IMR-90 (cell line): Measurements from ENCODE around the gene SDC1. TPM values are rescaled to one million over a fixed set of nuclear protein-coding genes. Genes with fewer than 3 reads are reported as not detected.

Experiments used
- ATAC-seq: fragments of 200-7000 bp; cut with Tn5 transposase; 2 replicates; pipeline ENCODE4 v1.9.1; 2020; ENCODE audit warnings: low read depth, mild to moderate bottlenecking, moderate library complexity
- BruUV-seq: library from RNA; stranded (reverse); fragments of 400-500 nt; replicated peaks from 2 replicates; lab custom pipeline; 2021; lab: Mats Ljungman, UMichigan
- CTCF ChIA-PET: fragments of 300-600 bp; formaldehyde crosslinking; extraction: SDS; loops from one replicate; lab custom pipeline; 2021; ENCODE audit warnings: antibody characterized with exemption; lab: Yijun Ruan, JAX
- POLR2A ChIA-PET: fragments of 300-600 bp; sonication (Branson Sonifier 250); formaldehyde crosslinking; loops from one replicate; lab custom pipeline; 2022; ENCODE audit warnings: antibody characterized with exemption; ENCODE audit not compliant: unreplicated experiment; lab: Charles Lee
- DNase-seq: peaks from one replicate; pipeline ENCODE4 v3.0.0; 2013
- H2AFZ ChIP-seq: replicated peaks from 2 replicates; pipeline ENCODE3; 2013; ENCODE audit warnings: low read length, mild to moderate bottlenecking; ENCODE audit not compliant: poor library complexity
- H2AK5ac ChIP-seq: 2 replicates; pipeline ENCODE4 v1.6.1; 2013; ENCODE audit warnings: low read depth, low read length, inconsistent platforms
- H2AK9ac ChIP-seq: replicated peaks from 2 replicates; pipeline ENCODE3; 2013; ENCODE audit warnings: mild to moderate bottlenecking, low read depth, low read length, moderate library complexity; ENCODE audit not compliant: poor library complexity
- H2BK120ac ChIP-seq: 2 replicates; pipeline ENCODE4 v1.6.1; 2013; ENCODE audit warnings: low read depth, low read length, inconsistent platforms
- H2BK15ac ChIP-seq: 3 replicates; pipeline ENCODE4 v1.6.1; 2013; ENCODE audit warnings: low read depth, low read length, inconsistent platforms
- H2BK20ac ChIP-seq: 2 replicates; pipeline ENCODE4 v1.6.1; 2013; ENCODE audit warnings: low read depth, mild to moderate bottlenecking, inconsistent platforms, low read length, moderate library complexity
- H2BK5ac ChIP-seq: 2 replicates; pipeline ENCODE4 v1.6.1; 2013; ENCODE audit warnings: mild to moderate bottlenecking, low read depth, low read length, inconsistent platforms; ENCODE audit not compliant: poor library complexity, severe bottlenecking
- H3K14ac ChIP-seq: replicated peaks from 2 replicates; pipeline ENCODE4 v1.6.1; 2013; ENCODE audit warnings: low read depth, low read length, inconsistent platforms
- H3K18ac ChIP-seq: 2 replicates; pipeline ENCODE4 v1.6.1; 2013; ENCODE audit warnings: low read depth, low read length, control low read depth
- H3K23ac ChIP-seq: 2 replicates; pipeline ENCODE4 v1.6.1; 2013; ENCODE audit warnings: low read depth, low read length, inconsistent platforms
- H3K27ac ChIP-seq: 2 replicates; pipeline ENCODE4 v1.5.1; 2013; ENCODE audit warnings: mild to moderate bottlenecking, control low read depth, low read length; ENCODE audit not compliant: insufficient read depth
- H3K27me3 ChIP-seq: 2 replicates; pipeline ENCODE4 v1.6.1; 2013; ENCODE audit warnings: low read length; ENCODE audit not compliant: control insufficient read depth, insufficient read depth
- H3K36me3 ChIP-seq: 2 replicates; pipeline ENCODE4 v1.6.1; 2013; ENCODE audit warnings: low read length, mixed read lengths; ENCODE audit not compliant: control insufficient read depth, insufficient read depth
- H3K4ac ChIP-seq: 2 replicates; pipeline ENCODE4 v1.6.1; 2013; ENCODE audit warnings: low read depth, low read length, inconsistent platforms
- H3K4me1 ChIP-seq: 2 replicates; pipeline ENCODE4 v1.6.1; 2013; ENCODE audit warnings: low read length, mixed read lengths; ENCODE audit not compliant: control insufficient read depth, insufficient read depth
- H3K4me2 ChIP-seq: 2 replicates; pipeline ENCODE4 v1.6.1; 2013; ENCODE audit warnings: low read depth, mild to moderate bottlenecking, control low read depth, low read length, moderate library complexity
- H3K4me3 ChIP-seq: 2 replicates; pipeline ENCODE4 v1.5.1; 2013; ENCODE audit warnings: low read depth, mild to moderate bottlenecking, control low read depth, low read length, moderate library complexity; ENCODE audit not compliant: insufficient read depth
- H3K56ac ChIP-seq: 2 replicates; pipeline ENCODE4 v1.6.1; 2013; ENCODE audit warnings: low read length, inconsistent platforms; ENCODE audit not compliant: insufficient read depth; ENCODE audit errors: extremely low read depth
- H3K79me1 ChIP-seq, 2 experiments: 2 replicates each; pipeline ENCODE4 v1.6.1; 2013; ENCODE audit warnings: low read length in 2 of 2, inconsistent platforms in 1 of 2, low read depth in 1 of 2
- H3K9ac ChIP-seq: 2 replicates; pipeline ENCODE4 v1.6.1; 2013; ENCODE audit warnings: low read depth, low read length, control low read depth
- H3K9me1 ChIP-seq: 2 replicates; pipeline ENCODE4 v1.6.1; 2013; ENCODE audit warnings: low read length, inconsistent platforms; ENCODE audit not compliant: insufficient read depth
- H3K9me3 ChIP-seq: 2 replicates; pipeline ENCODE4 v1.6.1; 2013; ENCODE audit warnings: low read length; ENCODE audit not compliant: control insufficient read depth, insufficient read depth
- H4K20me1 ChIP-seq: 2 replicates; pipeline ENCODE4 v1.6.1; 2013; ENCODE audit warnings: low read length, inconsistent platforms; ENCODE audit not compliant: insufficient read depth
- H4K5ac ChIP-seq: 2 replicates; pipeline ENCODE4 v1.6.1; 2013; ENCODE audit warnings: mild to moderate bottlenecking, low read depth, low read length, control low read depth
- H4K8ac ChIP-seq, 2 experiments: 2 replicates each; pipeline ENCODE4 v1.6.1; 2013; ENCODE audit warnings: low read depth in 2 of 2, low read length in 2 of 2, control low read depth in 1 of 2, inconsistent platforms in 1 of 2
- H4K91ac ChIP-seq: 2 replicates; pipeline ENCODE4 v1.6.1; 2013; ENCODE audit warnings: low read depth, low read length, inconsistent platforms; ENCODE audit not compliant: insufficient read depth
- BHLHE40 ChIP-seq: fragments of 150-350 bp; IDR thresholded peaks from 2 replicates; pipeline ENCODE4 v1.6.1; 2016; ENCODE audit warnings: mild to moderate bottlenecking, low read depth, low read length
- CEBPB ChIP-seq: IDR thresholded peaks from 2 replicates; pipeline ENCODE4 v1.6.1; 2012; ENCODE audit warnings: low read depth, low read length, improper control_type of control experiment
- CHD1 ChIP-seq: IDR thresholded peaks from 2 replicates; pipeline ENCODE4 v1.6.1; 2012; ENCODE audit warnings: low read depth, low read length, improper control_type of control experiment
- CTCF ChIP-seq: conservative IDR thresholded peaks from 2 replicates; pipeline ENCODE4 v1.5.1; 2012; ENCODE audit warnings: mild to moderate bottlenecking, low read depth, low read length, improper control_type of control experiment
- ELK1 ChIP-seq: fragments of 150-350 bp; IDR thresholded peaks from 2 replicates; pipeline ENCODE4 v1.6.1; 2016; ENCODE audit warnings: low read depth, mild to moderate bottlenecking, low read length, moderate library complexity, borderline replicate concordance
- FOS ChIP-seq: fragments of 150-350 bp; IDR thresholded peaks from 2 replicates; pipeline ENCODE4 v1.6.1; 2016; ENCODE audit warnings: low read depth, low read length
- MAFK ChIP-seq: IDR thresholded peaks from 2 replicates; pipeline ENCODE4 v1.6.1; 2012; ENCODE audit warnings: low read depth, low read length, improper control_type of control experiment
- MAZ ChIP-seq: IDR thresholded peaks from 2 replicates; pipeline ENCODE4 v1.6.1; 2012; ENCODE audit warnings: low read depth, mild to moderate bottlenecking, low read length, improper control_type of control experiment, moderate library complexity, borderline replicate concordance
- MXI1 ChIP-seq: IDR thresholded peaks from 2 replicates; pipeline ENCODE4 v1.6.1; 2012; ENCODE audit warnings: low read depth, mild to moderate bottlenecking, low read length, moderate library complexity, borderline replicate concordance
- NFE2L2 ChIP-seq: fragments of 150-350 bp; IDR thresholded peaks from 2 replicates; pipeline ENCODE4 v1.6.1; 2016; ENCODE audit warnings: low read depth, mild to moderate bottlenecking, low read length
- POLR2A ChIP-seq: IDR thresholded peaks from 2 replicates; pipeline ENCODE4 v1.6.1; 2012; ENCODE audit warnings: mild to moderate bottlenecking, low read depth, low read length
- RAD21 ChIP-seq: IDR thresholded peaks from 2 replicates; pipeline ENCODE4 v1.6.1; 2012; ENCODE audit warnings: low read length, improper control_type of control experiment
- RFX5 ChIP-seq: IDR thresholded peaks from 2 replicates; pipeline ENCODE4 v1.8.0; 2012; ENCODE audit warnings: low read depth, mild to moderate bottlenecking, low read length, moderate library complexity
- SMC3 ChIP-seq: fragments of 150-350 bp; IDR thresholded peaks from 2 replicates; pipeline ENCODE4 v1.6.1; 2016; ENCODE audit warnings: low read depth, mild to moderate bottlenecking, antibody characterized with exemption, low read length, moderate library complexity
- USF2 ChIP-seq: fragments of 150-350 bp; IDR thresholded peaks from 2 replicates; pipeline ENCODE4 v1.6.1; 2017; ENCODE audit warnings: mild to moderate bottlenecking, antibody characterized with exemption, low read length, low read depth
- WGBS, 2 experiments: methylation state at CpG; one replicate each; pipeline versions ENCODE4 v1.1.5 to v1.1.7; 2013; ENCODE audit warnings: missing lambda C conversion rate in 2 of 2; ENCODE audit not compliant: insufficient read length in 1 of 2; ENCODE audit errors: extremely low coverage in 2 of 2; 5-methylcytosine and 5-hydroxymethylcytosine counted together
- dilution Hi-C: fragments of 300-500 bp; cut with HindIII; formaldehyde crosslinking; loops from one replicate; pipeline ENCODE4 v1.14.3; 2018; ENCODE audit warnings: low sequenced_read_pairs; ENCODE audit not compliant: unreplicated experiment
- in situ Hi-C: fragments of 300-500 bp; cut with MboI; formaldehyde crosslinking; loops from 3 replicates; pipeline ENCODE4 v1.14.3; 2019; ENCODE audit warnings: low sequenced_read_pairs, inconsistent platforms, mixed read lengths
- intact Hi-C: fragments of 100-400 bp; cut with micrococcal nuclease; formaldehyde crosslinking; loops from 2 replicates; pipeline ENCODE4 v1.10.0; 2022
- polyA plus RNA-seq, 3 experiments: library from polyadenylated mRNA; depleted of rRNA; stranded (reverse); fragments of >200 nt; gene quantifications; 2 replicates each; pipeline ENCODE4 v1.2.3, GENCODE V29; 2012; ENCODE audit warnings: low replicate concordance in 1 of 3
- total RNA-seq: library from RNA; depleted of rRNA; stranded (reverse); fragments of >200 nt; gene quantifications from 2 replicates; pipeline ENCODE4 v1.2.3, GENCODE V29; 2012

Gene SDC1
- total and polyA plus RNA-seq, 2 of the 4 experiments (the other 2 are of a cell fraction) = 22.0 to 28.3 TPM

- Histone ChIP-seq H2BK20ac (no peak overlapping the region), H3K36me3 (no peaks in the 10 kb centered on the region), H3K18ac (no peak overlapping the region), H3K4me3 (no peak overlapping the region), H2BK15ac (no peak overlapping the region), H3K79me1 (no peaks in the 10 kb centered on the region), H2BK120ac (no peak overlapping the region), H3K23ac (no peak overlapping the region), H3K4ac (no peak overlapping the region), H3K9ac (no peak overlapping the region), H2AK9ac (no peak overlapping the region), H2BK5ac (no peak overlapping the region), H4K91ac (no peak overlapping the region), H3K9me1 (0 out of 2 replicates have a peak, but pooled peaks cover 6% of the 10 kb centered on the region), H3K4me1 (peaks cover 2% of the 10 kb centered on the region; the same call in 1 of the 2 replicates), H3K9me3 (no peaks in the 10 kb centered on the region), H4K8ac (no peak overlapping the region), H3K27ac (no peak overlapping the region), H3K56ac (no peak overlapping the region), H4K5ac (no peak overlapping the region), H3K4me2 (no peak overlapping the region), H4K20me1 (no peaks in the 10 kb centered on the region), H2AK5ac (no peak overlapping the region), H2AFZ (peak overlapping the region; percentile 65), H3K27me3 (no peaks in the 10 kb centered on the region), H3K14ac (no peak overlapping the region)
- ChIA-PET POLR2A (no interaction called here), CTCF (no interaction called here)
- DNase-seq = no peak
- no TSS peak for BruUV-seq
- in situ Hi-C loops (no loop called here), dilution Hi-C loops (no loop called here), intact Hi-C loops (loop anchor here (5.0 kb wide), 1 partner anchor 34 kb away; no protein-coding TSS in a partner anchor)
- ATAC-seq = no peak
- WGBS, 2 experiments = 100% methylated on average over 2 of the region's 19 CpGs; no CpG with 5 or more reads in 1 of the 2 experiments
- TF ChIP-seq CEBPB = no peak
- no peak for TF ChIP-seq RAD21
- no peak for TF ChIP-seq USF2
- no peak for TF ChIP-seq ELK1
- TF ChIP-seq CTCF = no peak
- no peak for TF ChIP-seq MXI1
- no peak for TF ChIP-seq BHLHE40
- no peak for TF ChIP-seq RFX5
- TF ChIP-seq POLR2A = no peak
- no peak for TF ChIP-seq SMC3
- TF ChIP-seq MAFK = no peak
- no peak for TF ChIP-seq MAZ
- no peak for TF ChIP-seq NFE2L2
- TF ChIP-seq CHD1 = no peak
- no peak for TF ChIP-seq FOS
Observed at GRCh38 chr2:20190876-20191713, 33.8 kb downstream of the SDC1 start.
